NCI-H748 treated with DMSO at 0.1 percent for 48 hours (cell line): ENCODE data around the gene GH2.
A peak's percentile ranks its signal among the peaks of the same experiment; 100 is the strongest.
"Not testable (repeated sequence)": the region's sequence is repeated elsewhere in the genome, so short reads cannot be mapped to it uniquely, and the experiment has no call there.

Experiments
- DNase-seq: peaks from one replicate; lab custom pipeline; 2025; lab: John Stamatoyannopoulos, UW

Gene GH2

GRCh38 chr17:63873577-63873976 lies 8.2 kb downstream of the GH2 start, which contains the start of gene CSH2:
Gene CSH2, minus strand, starts transcription at chr17:63873677. Its CDS starts 63 bp downstream, at chr17:63873614.
- not testable (repeated sequence) for DNase-seq

GRCh38 chr17:63871646-63872365 lies 9.9 kb downstream of the GH2 start:
- DNase-seq: not testable (repeated sequence)

- DNase-seq: not testable (repeated sequence)
These were observed 11.5 kb downstream of the GH2 start for GRCh38 chr17:63870292-63870665.

- DNase-seq: not testable (repeated sequence)
These were observed 12.1 kb downstream of the GH2 start for GRCh38 chr17:63869491-63870291.

GRCh38 chr17:63866625-63867024 lies 15.1 kb downstream of the GH2 start:
- not testable (repeated sequence) for DNase-seq

GRCh38 chr17:63859257-63859656 lies 22.5 kb downstream of the GH2 start:
- DNase-seq: no peak

GRCh38 chr17:63856425-63856824 lies 25.3 kb downstream of the GH2 start:
- not testable (repeated sequence) for DNase-seq

- no peak for DNase-seq
These were observed 26.6 kb downstream of the GH2 start for GRCh38 chr17:63855185-63855584.

- no peak for DNase-seq
These were observed 27.0 kb downstream of the GH2 start for GRCh38 chr17:63854709-63855108.

GRCh38 chr17:63853260-63853659 lies 28.5 kb downstream of the GH2 start:
- no peak for DNase-seq

GRCh38 chr17:63850401-63850800 lies 31.3 kb downstream of the GH2 start:
- no peak for DNase-seq

- DNase-seq: no peak
These were observed 32.7 kb downstream of the GH2 start for GRCh38 chr17:63848834-63849689.

- DNase-seq: no peak
These were observed 34.1 kb downstream of the GH2 start for GRCh38 chr17:63847525-63848249.

- DNase-seq: no peak
These were observed 36.2 kb downstream of the GH2 start for GRCh38 chr17:63845509-63845908.

GRCh38 chr17:63843910-63844677 lies 37.6 kb downstream of the GH2 start:
- DNase-seq: no peak

GRCh38 chr17:63843387-63843888 lies 38.3 kb downstream of the GH2 start:
- DNase-seq: not testable (repeated sequence)

- DNase-seq: peak; percentile 94
These were observed 39.0 kb downstream of the GH2 start, which contains the start of gene SMARCD2 for GRCh38 chr17:63842540-63843386. Gene SMARCD2, minus strand, starts transcription at chr17:63842685. Its CDS starts 11 bp downstream, at chr17:63842674.

- DNase-seq: no peak
These were observed 39.6 kb downstream of the GH2 start for GRCh38 chr17:63842173-63842539.

GRCh38 chr17:63841350-63842172 lies 40.2 kb downstream of the GH2 start:
- DNase-seq: no peak
